ENCODE measurements around the gene MAP2K3.

Gene MAP2K3

DNA sequence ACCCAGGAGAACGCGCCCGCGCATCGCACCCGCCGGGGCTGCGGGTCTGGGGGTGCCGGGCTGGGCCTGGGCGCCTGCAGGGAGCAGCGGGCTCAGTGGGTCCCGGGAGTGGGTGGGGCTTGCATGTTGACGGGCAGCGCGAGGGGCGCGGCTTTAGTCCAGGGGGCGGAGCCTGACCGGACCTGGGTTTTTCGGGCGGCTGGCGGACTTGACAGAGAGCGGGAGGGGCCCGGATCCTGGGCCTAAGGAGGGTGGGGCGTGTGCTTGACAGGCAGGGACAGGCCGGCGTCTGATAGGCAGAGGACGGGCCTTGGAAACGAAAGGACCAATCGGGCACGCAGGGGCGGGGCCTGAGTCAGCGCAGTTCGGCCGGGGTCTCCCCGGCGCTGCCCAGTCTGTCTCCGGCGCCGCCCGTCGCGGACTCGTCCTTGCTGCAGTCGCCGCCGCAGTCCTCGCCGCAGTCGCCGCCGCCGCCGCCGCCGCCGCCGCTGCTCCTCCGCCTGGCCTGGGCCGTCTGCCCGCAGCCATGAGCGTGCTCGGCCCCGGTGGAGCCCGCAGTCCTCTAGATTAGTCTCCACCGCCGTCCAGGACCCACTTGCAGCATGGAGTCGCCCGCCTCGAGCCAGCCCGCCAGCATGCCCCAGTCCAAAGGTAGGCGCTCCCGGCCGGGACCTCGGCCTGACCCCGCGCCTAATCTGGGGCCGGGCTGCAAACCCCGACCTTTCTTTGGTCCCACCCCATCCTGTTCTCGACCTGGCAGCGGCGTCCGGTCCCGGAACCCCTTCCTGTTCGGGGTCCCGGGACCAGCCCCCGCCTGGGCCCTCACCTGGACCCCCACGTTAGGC, at the start of gene MAP2K3:
Gene MAP2K3, plus strand, starts transcription at position 393 of the 845 bp plus-strand sequence. Its CDS starts 210 bp downstream, at position 603.
- DNase-seq (ENCODE audit: low spot score) = peak; percentile 98

- DNase-seq (ENCODE audit: low spot score) = no peak
These were observed 48.6 kb upstream of the MAP2K3 start for GRCh38 chr17:21235921-21236320.

DNA sequence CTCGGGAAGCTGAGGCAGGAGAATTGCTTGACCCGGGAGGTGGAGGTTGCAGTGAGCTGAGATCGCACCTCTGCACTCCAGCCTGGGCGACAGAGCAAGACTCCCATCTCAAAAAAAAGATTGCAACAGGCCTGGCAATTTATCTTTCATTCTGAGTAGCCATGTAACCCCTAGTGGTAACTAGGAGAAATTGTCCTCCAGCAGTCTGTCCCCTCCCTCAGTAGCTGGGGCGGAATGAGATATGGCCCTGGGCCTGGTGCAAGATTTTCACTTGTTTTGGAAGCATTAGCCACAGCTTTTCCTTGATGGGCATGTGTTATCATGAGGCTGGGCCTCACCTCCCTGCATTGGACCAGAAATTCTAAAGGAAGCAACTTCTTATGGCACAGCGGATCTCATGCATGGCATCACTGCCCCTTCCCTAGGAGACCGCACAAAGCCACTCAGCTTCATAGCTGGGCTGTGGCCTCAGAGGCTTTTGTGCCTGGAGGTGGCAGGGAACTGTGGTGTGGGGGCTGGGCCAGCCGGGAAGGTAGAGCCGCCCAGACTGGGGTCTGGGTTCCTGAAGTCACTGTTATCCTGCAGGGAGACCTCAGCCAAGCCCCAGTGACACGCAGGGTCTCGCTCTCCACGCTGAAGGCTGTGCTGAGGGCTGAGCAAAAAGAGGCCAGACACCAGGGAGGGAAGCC, 44.7 kb upstream of the MAP2K3 start:
- DNase-seq (ENCODE audit: low spot score) = peak; percentile 67

- no peak for DNase-seq (ENCODE audit: low spot score)
These were observed 44.0 kb upstream of the MAP2K3 start for GRCh38 chr17:21240369-21241055.

DNA sequence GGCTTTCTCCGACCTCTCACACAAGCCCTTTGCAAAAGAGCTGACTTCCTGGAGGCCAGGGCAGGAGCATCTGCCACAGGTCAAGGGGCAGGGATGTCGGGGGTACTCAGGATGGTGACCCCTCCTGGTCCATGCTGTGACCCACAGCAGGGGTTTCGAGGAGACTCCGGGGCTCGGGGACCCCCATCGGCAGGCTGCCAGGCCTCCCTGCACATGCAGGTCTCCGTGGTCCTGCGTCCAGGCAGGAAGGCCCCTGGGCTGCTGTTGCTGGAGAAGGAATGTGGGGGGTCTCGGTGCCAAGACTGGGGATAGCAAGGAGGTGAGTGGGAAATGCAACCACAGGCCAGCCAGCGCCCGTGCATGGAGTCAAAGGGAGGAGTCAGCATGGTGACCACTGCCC, 42.9 kb upstream of the MAP2K3 start:
- DNase-seq (ENCODE audit: low spot score) = no peak

GRCh38 chr17:21242026-21242697, 42.3 kb upstream of the MAP2K3 start:
- DNase-seq (ENCODE audit: low spot score) = no peak

GRCh38 chr17:21242780-21243515, 41.6 kb upstream of the MAP2K3 start:
- no peak for DNase-seq (ENCODE audit: low spot score)

DNA sequence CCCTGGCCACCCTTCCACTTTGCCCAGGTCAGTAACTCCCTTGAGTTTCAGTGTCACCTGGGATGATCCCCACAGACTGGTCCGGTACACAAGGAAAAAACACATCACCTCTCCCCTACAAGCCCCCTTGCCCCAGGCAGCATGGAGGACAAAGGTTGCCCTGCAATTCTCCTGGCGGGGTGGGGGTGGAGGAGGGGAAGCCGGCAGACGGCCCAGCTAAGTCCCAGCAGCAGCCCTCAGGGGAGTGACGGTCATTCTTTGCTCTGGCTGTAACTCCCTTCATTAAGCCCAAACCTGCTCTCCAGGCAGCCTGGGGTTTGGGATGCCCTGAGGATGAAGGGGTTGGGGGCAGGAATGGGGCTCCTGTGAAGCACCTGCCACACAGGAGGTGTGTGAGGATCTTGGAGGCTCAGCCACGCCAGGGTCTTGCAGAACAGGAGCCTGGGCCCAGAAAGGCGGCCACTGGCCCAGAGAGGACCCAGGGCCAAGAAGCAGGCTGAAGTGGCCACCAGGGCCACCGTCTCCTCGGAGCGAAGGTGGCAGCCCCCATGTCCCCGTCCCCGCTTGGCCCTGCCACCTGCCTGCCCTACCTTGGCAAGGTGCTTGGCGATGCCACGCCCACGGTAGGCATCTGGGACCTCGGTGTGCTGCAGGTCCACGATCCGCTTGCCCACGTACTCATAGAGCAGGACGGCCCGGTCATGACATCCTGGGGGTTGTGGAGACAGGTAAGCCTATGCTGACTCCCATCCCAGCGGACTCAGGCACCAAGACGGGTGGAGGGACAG, 40.8 kb upstream of the MAP2K3 start:
- DNase-seq (ENCODE audit: low spot score) = no peak

GRCh38 chr17:21245639-21246084, 38.8 kb upstream of the MAP2K3 start:
- DNase-seq (ENCODE audit: low spot score) = no peak

GRCh38 chr17:21246698-21247097, 37.8 kb upstream of the MAP2K3 start:
- DNase-seq (ENCODE audit: low spot score) = no peak

DNA sequence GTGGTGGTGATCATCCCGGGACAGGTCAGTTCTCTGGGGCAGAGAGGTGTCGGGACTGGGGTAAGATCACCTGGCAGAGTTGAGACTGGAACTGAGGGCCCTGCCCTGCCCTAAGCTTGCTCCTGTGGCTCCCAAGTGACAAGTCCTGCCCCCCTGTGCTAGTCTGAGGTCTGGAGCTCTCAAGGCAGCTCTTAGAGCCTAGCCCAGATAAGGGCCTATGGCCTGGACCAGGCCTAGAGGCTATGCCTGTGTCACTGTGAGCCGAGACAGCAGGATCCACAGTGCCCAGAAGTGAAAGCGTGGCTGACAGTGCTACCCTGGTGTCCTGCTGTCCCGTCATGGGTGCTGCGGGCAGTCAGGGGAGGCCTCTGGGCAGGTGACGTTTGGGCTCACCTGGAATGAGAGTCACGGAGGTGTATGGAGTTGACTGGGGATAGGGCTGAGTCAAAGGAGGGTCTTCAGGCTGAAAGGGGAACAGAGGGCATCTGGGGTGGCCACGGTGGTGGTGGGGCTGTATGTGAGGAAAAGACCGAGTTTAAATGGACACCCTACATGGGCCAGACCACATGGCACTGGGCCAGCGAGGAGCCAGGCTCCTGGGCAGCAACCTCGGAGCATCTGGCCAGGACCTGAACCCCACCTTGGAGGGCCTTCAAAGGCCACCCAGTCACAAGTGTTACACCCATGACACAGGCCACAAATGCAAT, 36.8 kb upstream of the MAP2K3 start:
- DNase-seq (ENCODE audit: low spot score) = no peak

DNA sequence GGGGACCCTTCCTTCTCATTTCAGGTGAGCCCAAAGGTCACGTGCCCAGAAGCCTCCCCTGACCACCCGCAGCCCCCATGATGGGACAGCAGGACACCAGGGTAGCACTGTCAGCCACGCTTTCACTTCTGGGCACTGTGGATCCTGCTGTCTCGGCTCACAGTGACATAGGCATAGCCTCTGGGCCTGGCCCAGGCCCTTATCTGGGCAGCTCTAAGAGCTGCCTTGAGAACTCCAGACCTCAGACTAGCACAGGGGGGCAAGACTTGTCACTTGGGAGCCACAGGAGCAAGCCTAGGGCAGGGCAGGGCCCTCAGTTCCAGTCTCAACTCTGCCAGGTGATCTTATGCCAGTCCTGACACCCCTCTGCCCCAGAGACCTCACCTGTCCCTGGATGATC, 36.0 kb upstream of the MAP2K3 start:
- DNase-seq (ENCODE audit: low spot score) = no peak

DNA sequence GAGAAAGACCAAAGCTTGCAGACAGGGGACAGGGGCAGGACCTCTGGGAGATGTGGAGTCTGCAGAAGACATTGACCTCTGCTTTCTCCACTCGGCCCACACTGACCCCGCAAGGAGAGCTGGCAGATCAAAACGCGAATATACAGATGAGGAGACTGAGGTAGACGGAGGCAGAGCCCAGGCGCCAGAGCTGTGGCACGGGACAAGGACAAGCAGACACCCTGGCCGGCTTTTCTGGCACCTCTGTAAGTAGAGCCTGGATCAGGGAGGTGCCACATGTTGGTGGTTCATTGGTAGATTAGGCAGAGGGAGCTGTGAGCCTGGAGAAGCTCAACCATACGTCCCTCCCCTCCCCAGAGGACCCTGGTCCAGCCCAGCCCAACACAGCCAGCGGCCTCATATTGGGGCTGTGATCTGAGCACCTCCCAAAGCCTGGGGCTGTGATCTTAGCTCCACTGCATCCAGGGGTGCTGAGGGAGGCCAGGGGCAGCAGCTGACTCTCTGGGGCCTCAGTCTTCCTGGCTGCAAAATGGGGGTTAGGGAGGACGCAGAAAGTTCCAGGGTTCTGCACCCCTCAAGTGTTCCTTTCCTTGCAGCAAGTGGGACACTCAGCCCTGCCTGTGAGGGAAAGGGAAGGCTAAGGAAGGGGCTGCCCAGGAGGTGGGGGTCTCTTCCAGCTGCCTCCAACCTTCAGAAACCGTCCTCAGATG, 35.3 kb upstream of the MAP2K3 start:
- no peak for DNase-seq (ENCODE audit: low spot score)

GRCh38 chr17:21249920-21250703, 34.4 kb upstream of the MAP2K3 start:
- DNase-seq (ENCODE audit: low spot score) = no peak

DNA sequence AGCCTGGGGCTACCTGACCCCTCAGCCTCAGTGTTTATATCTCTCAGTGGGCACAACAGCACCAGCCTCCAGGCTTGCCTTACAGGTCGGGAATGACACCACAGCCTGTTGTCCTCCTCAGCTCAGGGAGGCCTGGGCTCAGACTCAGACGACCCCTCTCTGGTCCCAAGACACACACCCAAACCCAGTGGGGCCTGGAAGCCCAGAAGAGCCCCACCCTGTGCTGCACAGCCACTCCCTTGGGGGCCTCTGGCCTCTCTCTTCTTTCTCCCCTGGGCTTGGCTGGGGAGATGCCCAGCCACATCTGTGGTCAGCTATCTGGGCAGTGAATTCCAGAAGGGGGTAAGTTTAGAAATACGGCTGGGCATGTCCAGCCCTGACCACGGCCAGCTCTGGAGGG, 33.7 kb upstream of the MAP2K3 start:
- DNase-seq (ENCODE audit: low spot score) = no peak

- DNase-seq (ENCODE audit: low spot score) = no peak
These were observed 33.0 kb upstream of the MAP2K3 start for GRCh38 chr17:21251337-21252010.

- DNase-seq (ENCODE audit: low spot score) = no peak
These were observed 32.2 kb upstream of the MAP2K3 start for GRCh38 chr17:21252289-21252795.
